Hepatocyte (in vitro differentiated cells): ENCODE data around the gene SNTG2.

Experiments
- CTCF ChIP-seq: fragments of 200-600 bp; sonication (generic); IDR thresholded peaks from 2 replicates; pipeline ENCODE4 v1.5.1; 2016; ENCODE audit warnings: antibody characterized with exemption, mild to moderate bottlenecking; ENCODE audit not compliant: poor library complexity
- EZH2 ChIP-seq: fragments of 200-600 bp; sonication (generic); IDR thresholded peaks from 2 replicates; pipeline ENCODE4 v1.6.1; 2016; ENCODE audit warnings: antibody characterized with exemption, mild to moderate bottlenecking, borderline replicate concordance
- EZH2phosphoT487 ChIP-seq: fragments of 200-600 bp; sonication (generic); IDR thresholded peaks from one replicate; pipeline ENCODE4 v1.6.1; 2018; ENCODE audit warnings: antibody characterized with exemption, mild to moderate bottlenecking, low read depth, moderate library complexity; ENCODE audit not compliant: unreplicated experiment, severe bottlenecking

GRCh38 chr2:1268034-1268433 is 317.4 kb downstream of the SNTG2 start:
- TF ChIP-seq CTCF (no peak), EZH2 (no peak), EZH2phosphoT487 (no peak)
